HG02763 (cell line): ENCODE measurements around the gene NUDT14.

Experiments
- ATAC-seq: cut with Tn5 transposase; IDR thresholded peaks from one replicate; pipeline ENCODE4 v1.9.1; 2021; ENCODE audit warnings: mild to moderate bottlenecking, moderate library complexity; ENCODE audit not compliant: unreplicated experiment

The NUDT14 gene

DNA sequence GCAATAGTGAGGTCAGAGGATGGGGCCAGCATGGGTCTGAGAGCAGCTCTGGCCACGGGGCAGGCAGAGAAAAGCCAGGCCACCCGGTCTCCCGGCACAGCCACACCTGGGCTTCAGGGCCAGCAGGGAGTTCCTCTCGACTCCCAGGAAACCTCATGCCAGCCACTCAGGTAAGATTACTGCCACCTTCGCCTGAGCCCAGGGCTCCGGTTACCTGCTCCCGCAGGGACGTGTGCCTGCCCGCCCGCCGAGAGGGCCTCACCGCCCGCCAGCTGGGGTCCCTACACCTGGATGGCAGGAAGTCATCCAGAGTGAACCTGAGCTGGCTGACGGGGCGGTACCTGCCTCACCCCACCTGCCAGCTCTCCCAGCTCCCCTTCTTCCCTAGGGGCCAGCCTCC is 19.8 kb downstream of the NUDT14 start:
- no peak for ATAC-seq

- ATAC-seq = no peak
Observed at GRCh38 chr14:105160776-105161175, 20.3 kb downstream of the NUDT14 start.

GRCh38 chr14:105159344-105159743 is 21.8 kb downstream of the NUDT14 start:
- no peak for ATAC-seq

DNA sequence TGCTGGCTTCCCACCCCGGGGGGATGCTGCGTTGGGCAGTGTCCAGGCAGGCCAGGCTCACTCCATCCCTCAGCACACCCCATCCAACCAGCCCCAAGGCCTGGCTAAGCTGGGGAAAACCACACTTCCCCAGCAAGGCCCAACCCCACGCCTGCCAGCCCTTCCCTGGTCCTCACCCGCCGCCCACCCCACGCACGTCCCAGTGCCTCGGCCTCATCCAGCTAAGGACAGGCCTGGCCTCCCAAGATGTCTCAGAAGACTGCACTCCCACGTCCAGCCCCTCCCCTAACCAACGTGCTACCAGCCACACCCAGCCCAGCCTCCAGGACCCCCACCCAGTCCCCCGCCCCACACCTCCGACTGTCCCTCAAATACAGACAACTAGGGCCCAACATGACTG is 22.3 kb downstream of the NUDT14 start:
- no peak for ATAC-seq

DNA sequence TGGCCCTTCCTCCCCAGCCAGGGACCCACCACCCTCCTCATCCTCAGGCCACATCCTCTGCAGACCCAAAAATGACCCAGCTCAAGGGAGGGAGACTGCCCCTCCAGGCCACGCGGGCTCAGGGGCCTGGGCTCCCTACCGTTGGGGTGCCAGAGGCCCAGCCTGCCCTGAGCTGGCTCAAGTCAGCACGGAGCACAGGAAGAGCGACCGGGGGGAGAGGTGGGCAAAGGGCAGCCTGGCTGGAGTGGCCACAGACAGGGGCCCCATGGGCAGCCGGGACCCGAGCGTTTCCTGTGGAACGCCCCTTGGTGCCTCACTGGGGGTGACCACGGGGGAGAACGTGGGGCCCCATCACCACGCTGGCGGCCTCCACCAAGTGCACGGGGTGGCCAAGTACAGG is 23.2 kb downstream of the NUDT14 start:
- ATAC-seq = no peak

DNA sequence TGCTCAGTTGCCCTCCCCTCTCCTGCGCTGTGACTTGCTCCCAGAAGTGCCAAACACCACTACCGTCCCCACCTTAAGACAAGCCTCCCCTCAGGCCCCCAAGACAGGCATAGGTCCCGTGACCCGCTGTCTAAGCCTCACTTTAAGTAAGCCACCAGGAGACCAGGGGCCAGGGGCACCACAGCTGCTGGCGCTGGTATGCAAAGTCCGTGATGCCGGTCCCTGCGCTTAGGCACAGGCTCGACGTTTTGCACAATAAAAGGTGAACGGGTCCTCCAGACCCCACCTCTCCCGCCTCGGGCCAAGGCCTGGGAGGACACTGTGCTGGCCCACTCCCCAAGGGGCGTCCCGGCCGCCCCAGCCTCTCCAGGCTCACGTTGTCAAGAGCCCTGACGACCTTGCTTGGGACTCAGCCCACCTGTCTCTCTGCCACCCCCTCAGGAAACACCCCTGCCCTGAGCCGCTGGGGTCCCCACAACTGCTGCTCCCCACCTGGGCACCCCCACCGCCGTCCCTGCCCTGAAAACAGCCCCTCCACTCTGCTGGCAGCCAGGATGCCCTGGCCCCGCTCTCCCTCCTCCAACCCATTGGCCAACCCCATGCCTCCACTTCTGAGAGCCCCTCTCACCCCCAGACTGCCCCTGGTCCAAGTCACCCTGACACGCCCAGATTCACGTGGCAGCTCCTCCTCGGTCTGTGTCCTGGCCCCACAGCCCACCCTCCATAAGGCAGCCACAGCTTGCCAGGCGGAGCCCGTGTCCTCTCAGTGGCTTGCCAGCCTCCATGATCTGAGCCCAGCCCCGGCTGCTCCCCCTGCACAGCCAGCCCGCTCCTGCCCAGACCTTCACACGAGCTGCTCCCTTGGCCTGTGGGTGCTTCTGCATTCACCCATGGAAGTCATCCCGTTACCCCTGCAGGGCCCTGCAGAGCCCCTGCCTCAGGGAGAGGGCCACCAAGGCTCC is 24.4 kb downstream of the NUDT14 start:
- no peak for ATAC-seq

- ATAC-seq = no peak
Observed at GRCh38 chr14:105155681-105156413, 25.3 kb downstream of the NUDT14 start.

GRCh38 chr14:105155071-105155651 is 26.0 kb downstream of the NUDT14 start:
- ATAC-seq = no peak

GRCh38 chr14:105154476-105154871 is 26.6 kb downstream of the NUDT14 start:
- no peak for ATAC-seq

DNA sequence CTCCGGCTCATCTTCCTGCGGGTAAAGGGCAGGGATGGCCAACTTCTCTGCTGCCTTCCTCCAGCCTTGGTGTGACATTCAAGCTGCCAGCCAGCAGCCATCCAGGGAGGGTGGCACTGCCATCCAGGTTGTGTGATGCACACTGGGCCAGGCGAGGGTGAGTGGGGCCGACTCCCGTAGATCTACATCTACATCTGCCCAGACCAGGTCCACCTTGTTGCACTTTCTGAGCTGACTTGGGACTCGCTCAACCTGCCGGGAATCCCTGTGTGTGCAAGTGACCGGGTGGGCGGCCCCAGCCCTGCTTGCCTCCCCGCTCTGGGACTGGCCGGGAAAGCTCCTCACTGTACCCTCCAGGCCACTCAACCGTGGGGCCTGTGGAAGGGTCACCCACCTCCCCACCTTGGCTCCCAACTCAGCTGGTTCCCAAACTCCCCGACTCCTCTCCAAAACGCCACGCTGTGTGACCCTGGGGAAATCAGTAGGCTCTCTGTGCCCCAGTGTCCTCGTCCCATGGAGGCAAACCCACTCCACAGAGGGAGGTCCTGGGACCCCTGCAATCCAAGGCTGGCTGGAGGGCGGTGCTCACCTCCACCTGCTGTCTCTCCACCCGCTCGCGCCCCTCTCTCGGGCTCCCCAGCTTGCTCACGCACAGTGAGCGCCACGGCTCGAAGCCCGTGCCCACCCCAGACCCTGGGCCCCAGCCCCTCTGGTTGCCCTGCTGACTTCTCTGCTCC is 27.2 kb downstream of the NUDT14 start:
- ATAC-seq = no peak

GRCh38 chr14:105153331-105153731 is 27.8 kb downstream of the NUDT14 start:
- ATAC-seq = no peak

DNA sequence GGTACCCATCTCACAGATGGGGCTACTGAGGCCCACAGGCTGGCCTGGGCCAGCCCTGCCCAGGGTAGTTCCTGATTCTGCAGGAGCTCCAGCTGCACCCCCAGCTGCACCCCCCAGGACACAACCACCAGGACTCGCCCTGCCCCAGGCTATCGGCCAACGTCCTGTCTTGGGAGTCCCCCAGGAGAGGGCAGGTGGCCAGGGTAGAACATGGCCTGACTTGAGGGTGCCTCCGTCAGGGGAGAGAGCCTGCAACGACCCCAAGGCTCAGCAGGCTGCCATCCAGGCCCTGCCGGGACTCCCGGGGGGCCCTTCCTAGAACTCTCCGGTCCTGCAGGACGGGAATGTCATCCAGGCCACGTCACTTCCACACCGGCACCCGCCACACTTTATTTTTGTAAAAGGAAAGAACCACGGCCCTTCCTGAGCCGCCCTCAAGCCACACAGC is 28.3 kb downstream of the NUDT14 start:
- ATAC-seq = no peak

- no peak for ATAC-seq
Observed at GRCh38 chr14:105151838-105152793, 29.0 kb downstream of the NUDT14 start.

GRCh38 chr14:105151084-105151837 is 29.9 kb downstream of the NUDT14 start:
- ATAC-seq = no peak

DNA sequence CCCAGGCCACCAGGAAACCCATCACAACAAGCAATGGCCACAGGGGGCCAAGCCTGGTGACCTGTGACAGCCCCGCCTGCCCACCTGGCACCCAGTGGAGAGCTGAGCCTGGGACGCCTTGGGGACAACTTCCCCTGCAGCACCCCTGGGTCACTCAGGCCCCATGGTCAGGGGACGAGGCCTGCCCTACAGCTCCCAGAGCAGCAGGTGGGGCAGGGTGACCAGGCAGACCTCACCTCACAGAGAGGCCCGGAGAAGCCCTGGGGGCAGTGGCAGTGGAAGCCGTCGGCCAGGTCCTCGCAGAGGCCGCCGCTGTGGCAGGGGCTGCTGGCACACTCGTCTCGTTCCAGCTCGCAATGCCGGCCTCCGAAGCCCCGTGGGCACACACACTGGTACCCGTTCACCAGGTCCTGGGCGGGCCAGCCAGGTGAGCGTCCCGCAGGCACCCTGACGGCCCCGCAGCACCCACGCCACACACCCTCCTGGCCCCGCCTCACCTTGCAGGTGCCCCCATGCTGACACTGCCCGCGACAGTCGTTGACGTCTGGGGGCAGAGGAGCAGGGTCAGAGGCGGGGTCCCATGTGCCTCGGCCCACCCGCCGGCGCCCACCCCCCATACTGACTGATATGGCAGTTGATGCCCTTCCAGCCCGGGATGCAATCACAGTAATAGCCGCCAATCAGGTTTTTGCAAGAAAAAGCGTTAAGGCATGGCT is 30.6 kb downstream of the NUDT14 start:
- no peak for ATAC-seq

- no peak for ATAC-seq
Observed at GRCh38 chr14:105150026-105150367, 31.1 kb downstream of the NUDT14 start.

DNA sequence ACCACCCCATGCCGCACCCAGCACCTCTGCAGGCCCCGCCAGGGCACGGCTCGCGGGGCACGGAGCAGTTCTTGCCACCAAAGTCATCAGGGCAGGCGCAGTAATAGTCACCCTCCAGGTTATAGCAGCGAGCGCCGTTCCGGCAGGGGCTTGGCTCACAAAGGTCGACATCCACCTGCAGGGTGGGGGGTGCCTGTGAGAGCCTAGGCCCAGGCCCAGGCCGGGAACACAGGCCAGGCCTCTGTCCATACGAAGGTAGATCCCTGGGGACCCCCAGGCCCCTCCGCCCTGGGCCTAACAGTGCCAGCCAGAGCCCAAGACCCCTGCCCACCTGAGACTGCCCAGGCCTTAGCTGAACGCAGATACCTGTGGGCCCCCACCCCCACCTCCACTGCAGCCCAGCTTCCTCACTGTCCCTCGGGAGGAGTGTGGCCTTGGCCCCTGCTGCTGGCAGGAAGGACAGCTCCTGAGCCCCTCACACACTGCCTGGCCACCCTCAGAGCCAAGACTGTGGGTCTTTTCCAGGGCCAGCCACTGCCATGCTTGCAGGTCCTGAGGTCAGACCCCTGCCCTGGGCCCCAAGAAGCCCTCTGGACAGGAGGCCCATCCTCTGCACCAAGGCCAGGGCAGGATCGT is 31.8 kb downstream of the NUDT14 start:
- ATAC-seq = no peak

GRCh38 chr14:105148604-105149145 is 32.4 kb downstream of the NUDT14 start:
- no peak for ATAC-seq
